H9 (cell line): ENCODE results near the gene SPP1. TPM values are rescaled to one million over a fixed set of nuclear protein-coding genes. Genes with fewer than 3 reads are reported as not detected.

Experiments
- DNase-seq: peaks from one replicate; pipeline ENCODE4 v3.0.0-alpha.2; 2017
- H2AFZ ChIP-seq: one replicate; pipeline ENCODE4 v1.6.1; 2013; ENCODE audit warnings: mild to moderate bottlenecking, low read length, control low read depth, moderate library complexity
- H2AK5ac ChIP-seq: 2 replicates; pipeline ENCODE4 v1.6.1; 2013; ENCODE audit warnings: low read length, control low read depth, mixed read lengths; ENCODE audit not compliant: insufficient read length
- H2BK120ac ChIP-seq: one replicate; pipeline ENCODE4 v1.6.1; 2013; ENCODE audit warnings: low read depth, mild to moderate bottlenecking, low read length, control low read depth, inconsistent platforms; ENCODE audit not compliant: poor library complexity, severe bottlenecking
- H2BK12ac ChIP-seq: 2 replicates; pipeline ENCODE4 v1.6.1; 2013; ENCODE audit warnings: low read length, control low read depth, mixed read lengths, low read depth; ENCODE audit not compliant: insufficient read length
- H2BK15ac ChIP-seq: 2 replicates; pipeline ENCODE4 v1.6.1; 2013; ENCODE audit warnings: low read depth, low read length, control low read depth
- H2BK20ac ChIP-seq: one replicate; pipeline ENCODE4 v1.6.1; 2013; ENCODE audit warnings: low read depth, mild to moderate bottlenecking, low read length, control low read depth, inconsistent platforms; ENCODE audit not compliant: poor library complexity, severe bottlenecking
- H2BK5ac ChIP-seq: 2 replicates; pipeline ENCODE4 v1.6.1; 2013; ENCODE audit warnings: low read length, control low read depth, mixed read lengths; ENCODE audit not compliant: insufficient read length
- H3K14ac ChIP-seq: 2 replicates; pipeline ENCODE4 v1.6.1; 2013; ENCODE audit warnings: low read length, control low read depth; ENCODE audit not compliant: insufficient read depth
- H3K18ac ChIP-seq: 2 replicates; pipeline ENCODE4 v1.6.1; 2013; ENCODE audit warnings: low read depth, mild to moderate bottlenecking, mixed read lengths, low read length, control low read depth; ENCODE audit not compliant: insufficient read length
- H3K23ac ChIP-seq: 2 replicates; pipeline ENCODE4 v1.6.1; 2013; ENCODE audit warnings: low read length, control low read depth, mixed read lengths, low read depth; ENCODE audit not compliant: insufficient read length
- H3K23me2 ChIP-seq: 2 replicates; pipeline ENCODE4 v1.6.1; 2013; ENCODE audit warnings: low read depth, mild to moderate bottlenecking, mixed read lengths, low read length, control low read depth; ENCODE audit not compliant: insufficient read length, poor library complexity, severe bottlenecking
- H3K27ac ChIP-seq: 2 replicates; pipeline ENCODE4 v1.5.1; 2013; ENCODE audit warnings: low read length, control low read depth, mixed read lengths, low read depth; ENCODE audit not compliant: insufficient read length
- H3K27me3 ChIP-seq: 2 replicates; pipeline ENCODE4 v1.6.1; 2013; ENCODE audit warnings: low read length, control low read depth, inconsistent platforms; ENCODE audit not compliant: insufficient read depth
- H3K4ac ChIP-seq: 2 replicates; pipeline ENCODE4 v1.6.1; 2013; ENCODE audit warnings: low read depth, mild to moderate bottlenecking, control low read depth, inconsistent platforms, low read length, moderate library complexity
- H3K4me1 ChIP-seq: 2 replicates; pipeline ENCODE4 v1.6.1; 2013; ENCODE audit warnings: low read length, control low read depth, inconsistent platforms; ENCODE audit not compliant: insufficient read depth
- H3K4me2 ChIP-seq: 2 replicates; pipeline ENCODE4 v1.6.1; 2013; ENCODE audit warnings: low read length, control low read depth, mixed read lengths; ENCODE audit not compliant: insufficient read length, insufficient read depth
- H3K56ac ChIP-seq: 2 replicates; pipeline ENCODE4 v1.6.1; 2013; ENCODE audit warnings: low read depth, mild to moderate bottlenecking, mixed read lengths, low read length, control low read depth; ENCODE audit not compliant: insufficient read length
- H3K79me1 ChIP-seq: 2 replicates; pipeline ENCODE4 v1.6.1; 2013; ENCODE audit warnings: low read depth, mild to moderate bottlenecking, moderate library complexity, low read length, control low read depth, inconsistent platforms; ENCODE audit not compliant: insufficient read depth, poor library complexity, severe bottlenecking
- H3K79me2 ChIP-seq: 2 replicates; pipeline ENCODE4 v1.6.1; 2013; ENCODE audit warnings: low read length, control low read depth, inconsistent platforms; ENCODE audit not compliant: insufficient read depth
- H3K9ac ChIP-seq: 2 replicates; pipeline ENCODE4 v1.6.1; 2013; ENCODE audit warnings: low read length, control low read depth, mixed read lengths; ENCODE audit not compliant: insufficient read length; ENCODE audit errors: extremely low read depth
- H3K9me3 ChIP-seq: one replicate; pipeline ENCODE4 v1.6.1; 2013; ENCODE audit warnings: low read depth, low read length, inconsistent platforms; ENCODE audit not compliant: control insufficient read depth
- H3T11ph ChIP-seq: one replicate; pipeline ENCODE4 v1.6.1; 2013; ENCODE audit warnings: mild to moderate bottlenecking, low read length, control low read depth, inconsistent platforms
- H4K20me1 ChIP-seq: one replicate; pipeline ENCODE4 v1.6.1; 2013; ENCODE audit not compliant: control insufficient read depth, insufficient read length, insufficient read depth
- H4K5ac ChIP-seq: 2 replicates; pipeline ENCODE4 v1.6.1; 2013; ENCODE audit warnings: low read depth, mild to moderate bottlenecking, mixed read lengths, low read length, control low read depth; ENCODE audit not compliant: insufficient read length
- H4K8ac ChIP-seq: replicated peaks from 2 replicates; pipeline ENCODE4 v1.6.1; 2013; ENCODE audit warnings: low read length, control low read depth, mixed read lengths, low read depth; ENCODE audit not compliant: insufficient read length
- H4K91ac ChIP-seq: 2 replicates; pipeline ENCODE4 v1.6.1; 2013; ENCODE audit warnings: low read depth, mild to moderate bottlenecking, moderate library complexity, mixed read lengths, low read length, control low read depth; ENCODE audit not compliant: insufficient read length
- H3K27ac Mint-ChIP-seq, 3 experiments: 2 replicates in 2 of 3; 3 replicates in 1 of 3; pipeline ENCODE4 v1.8.0; 2020 to 2021; ENCODE audit warnings: mixed read lengths in 3 of 3, mild to moderate bottlenecking in 1 of 3, moderate library complexity in 1 of 3
- H3K27me3 Mint-ChIP-seq: 2 replicates; pipeline ENCODE4 v1.8.0; 2021; ENCODE audit warnings: low read depth, mild to moderate bottlenecking, moderate library complexity, mixed read lengths
- H3K36me3 Mint-ChIP-seq, 3 experiments: 2 replicates in 2 of 3; 3 replicates in 1 of 3; pipeline ENCODE4 v1.8.0; 2020 to 2021; ENCODE audit warnings: low read depth in 3 of 3, mixed read lengths in 3 of 3; ENCODE audit not compliant: insufficient read depth in 1 of 3
- H3K4me1 Mint-ChIP-seq, 2 experiments: 2 replicates each; pipeline ENCODE4 v1.8.0; 2020; ENCODE audit warnings: mixed read lengths in 2 of 2
- H3K4me3 Mint-ChIP-seq, 2 experiments: 2 replicates in 1 of 2; 3 replicates in 1 of 2; pipeline ENCODE4 v1.8.0; 2020 to 2021; ENCODE audit warnings: mild to moderate bottlenecking in 2 of 2, mixed read lengths in 2 of 2, moderate library complexity in 1 of 2
- H3K9me3 Mint-ChIP-seq, 2 experiments: 2 replicates in 1 of 2; 3 replicates in 1 of 2; pipeline ENCODE4 v1.8.0; 2020; ENCODE audit warnings: mild to moderate bottlenecking in 2 of 2, mixed read lengths in 2 of 2, moderate library complexity in 1 of 2
- CTCF ChIP-seq: fragments of 200-600 bp; sonication (generic); conservative IDR thresholded peaks from 3 replicates; pipeline ENCODE4 v1.8.0; 2021; ENCODE audit warnings: antibody characterized with exemption, mild to moderate bottlenecking
- WGBS: extraction: QIAGEN DNeasy Blood & Tissue Kit; methylation state at CpG from one replicate; pipeline ENCODE4 v1.1.7; 2013; ENCODE audit warnings: missing lambda C conversion rate, low lambda C conversion rate, mixed read lengths; ENCODE audit not compliant: insufficient read length; ENCODE audit errors: extremely low coverage; 5-methylcytosine and 5-hydroxymethylcytosine counted together
- total RNA-seq: library from RNA; stranded (reverse); gene quantifications from 2 replicates; pipeline ENCODE4 v1.2.1, GENCODE V29; 2021

The SPP1 gene
- total RNA-seq, 1 experiment from 2014 or later, result 13.2 TPM

- H3K14ac ChIP-seq, result no peak overlapping the region
- Mint-ChIP-seq H3K27me3 (peaks cover 2% of the 10 kb centered on the region; the same call in 1 of the 2 replicates), H3K27ac (no peak overlapping the region), H3K36me3 (peaks cover 7 to 11% (median 8%) of the 10 kb centered on the region in 3 experiments), H3K4me1 (peaks cover 33% of the 10 kb centered on the region in 2 experiments), H3K4me3 (no peak overlapping the region), H3K9me3 (peaks cover 0 to 3% of the 10 kb centered on the region in 2 experiments; a peak in 1 of 5 replicates)
- no peak for DNase-seq
- no peaks in the 10 kb centered on the region for H3K9me3 ChIP-seq
- no peak overlapping the region for H3K27ac ChIP-seq
- no peak overlapping the region for H3K4ac ChIP-seq
- no peak overlapping the region for H4K91ac ChIP-seq
- no CpG with 5 or more reads among the region's 3 CpGs for WGBS
- H2BK5ac ChIP-seq, result no peak overlapping the region
- H3K4me1 ChIP-seq, result peaks cover 7% of the 10 kb centered on the region; the same call in 1 of the 2 replicates
- no peak overlapping the region for H3K23ac ChIP-seq
- no peak overlapping the region for H2BK12ac ChIP-seq
- H4K5ac ChIP-seq, result no peak overlapping the region
- no peak overlapping the region for H3K9ac ChIP-seq
- no peak overlapping the region for H3K4me2 ChIP-seq
- no peak overlapping the region for H4K8ac ChIP-seq
- H2BK120ac ChIP-seq, result no peak overlapping the region
- H2AFZ ChIP-seq, result no peak overlapping the region
- no peaks in the 10 kb centered on the region for H3K23me2 ChIP-seq
- no peaks in the 10 kb centered on the region for H3K79me1 ChIP-seq
- H3K56ac ChIP-seq, result no peak overlapping the region
- no peaks in the 10 kb centered on the region for H3K79me2 ChIP-seq
- H4K20me1 ChIP-seq, result no peaks in the 10 kb centered on the region
- H3K27me3 ChIP-seq, result no peaks in the 10 kb centered on the region
- no peak overlapping the region for H2BK15ac ChIP-seq
- H2BK20ac ChIP-seq, result no peak overlapping the region
- no peak overlapping the region for H3K18ac ChIP-seq
- TF ChIP-seq CTCF, result no peak
- no peak overlapping the region for H3T11ph ChIP-seq
- H2AK5ac ChIP-seq, result no peak overlapping the region
Measured at GRCh38 chr4:87946766-87947165, 28.7 kb upstream of the SPP1 start.
